ENCODE data around the gene TANGO6. TPM values are rescaled to one million over a fixed set of nuclear protein-coding genes. Genes with fewer than 3 reads are reported as not detected.

TANGO6 gene
- total RNA-seq, 6 experiments from 2014 or later, result 10.9 to 15.5 (median 14.2) TPM

- no peak for TF ChIP-seq POLR2A (IDR thresholded peaks at IDR 0.05)
- TF ChIP-seq CTCF (IDR thresholded peaks at IDR 0.05), result no peak
- no peak for ATAC-seq
- intact Hi-C loops (cut with DNase I), result loop anchor here (10.0 kb wide), 2 partner anchors 63 to 203 kb away; no protein-coding TSS in a partner anchor
- no peaks in the 10 kb centered on the region for H3K27me3 ChIP-seq
- no peak for DNase-seq
- peaks cover 0 to 21% (median 6%) of the 10 kb centered on the region in 4 donors for H3K4me1 ChIP-seq
- no peak overlapping the region for H3K27ac ChIP-seq
- no peak overlapping the region for H3K4me3 ChIP-seq
- WGBS (ENCODE audit: insufficient coverage, low coverage, low lambda C conversion rate, missing lambda C conversion rate), result 82% methylated on average over 2 of the region's 9 CpGs
- H3K9me3 ChIP-seq, result no peaks in the 10 kb centered on the region
- H3K36me3 ChIP-seq, result no peaks in the 10 kb centered on the region
Measured at GRCh38 chr16:69108064-69108904, 265.0 kb downstream of the TANGO6 start.

- H3K27ac ChIP-seq, result no peak overlapping the region
- H3K27me3 ChIP-seq, result no peaks in the 10 kb centered on the region
- intact Hi-C loops (cut with DNase I), result loop anchor here (10.0 kb wide), 2 partner anchors 64 to 204 kb away; no protein-coding TSS in a partner anchor
- no peaks in the 10 kb centered on the region for H3K9me3 ChIP-seq
- H3K4me3 ChIP-seq, result no peak overlapping the region
- ATAC-seq, result no peak
- peaks cover 0 to 21% (median 6%) of the 10 kb centered on the region in 4 donors for H3K4me1 ChIP-seq
- WGBS (ENCODE audit: insufficient coverage, low coverage, low lambda C conversion rate, missing lambda C conversion rate), result 90% methylated on average over 2 of the region's 4 CpGs
- DNase-seq, result no peak
- H3K36me3 ChIP-seq, result no peaks in the 10 kb centered on the region
- no peak for TF ChIP-seq POLR2A (IDR thresholded peaks at IDR 0.05)
- no peak for TF ChIP-seq CTCF (IDR thresholded peaks at IDR 0.05)
Measured at GRCh38 chr16:69108905-69109252, 265.5 kb downstream of the TANGO6 start.

- Histone ChIP-seq H3K27me3 (no peaks in the 10 kb centered on the region), H3K36me3 (no peaks in the 10 kb centered on the region), H3K4me1 (peaks cover 0 to 21% (median 6%) of the 10 kb centered on the region in 4 donors), H3K9me3 (no peaks in the 10 kb centered on the region), H3K4me3 (no peak overlapping the region), H3K27ac (no peak overlapping the region)
- 80% methylated on average over 3 of the region's 48 CpGs for WGBS (ENCODE audit: insufficient coverage, low coverage, low lambda C conversion rate, missing lambda C conversion rate)
- TF ChIP-seq CTCF (IDR thresholded peaks at IDR 0.05), result no peak
- no peak for TF ChIP-seq POLR2A (IDR thresholded peaks at IDR 0.05)
- intact Hi-C loops (cut with DNase I), result loop anchor here (10.0 kb wide), 3 partner anchors 65 to 265 kb away; partner anchors contain the start of gene TANGO6 (in 1 of the 2)
- ATAC-seq, result no peak
- peak in 1 of 3 donors; percentile 38 for DNase-seq
Measured at GRCh38 chr16:69109486-69110270, 266.3 kb downstream of the TANGO6 start.

- intact Hi-C loops (cut with DNase I), result loop anchor here in 1 of 2 donors (10.0 kb wide), 1 partner anchor 266 kb away; the partner anchor contains the start of gene TANGO6
- no peak for TF ChIP-seq POLR2A (IDR thresholded peaks at IDR 0.05)
- TF ChIP-seq CTCF (IDR thresholded peaks at IDR 0.05), result no peak
- ATAC-seq, result no peak
- WGBS (ENCODE audit: insufficient coverage, low coverage, low lambda C conversion rate, missing lambda C conversion rate), result 100% methylated on average over 2 of the region's 7 CpGs
- Histone ChIP-seq H3K27ac (no peak overlapping the region), H3K36me3 (no peaks in the 10 kb centered on the region), H3K9me3 (no peaks in the 10 kb centered on the region), H3K4me1 (peaks cover 0 to 16% (median 6%) of the 10 kb centered on the region in 4 donors), H3K27me3 (no peaks in the 10 kb centered on the region), H3K4me3 (no peak overlapping the region)
- peak in 1 of 3 donors; percentile 15 for DNase-seq
Measured at GRCh38 chr16:69110406-69110805, 267.1 kb downstream of the TANGO6 start.
